Duodenal mucosa (tissue), 2 donors: ENCODE measurements around the gene TNFRSF12A.
"Not testable (repeated sequence)": the region's sequence is repeated elsewhere in the genome, so short reads cannot be mapped to it uniquely, and the experiment has no call there.

Source experiments
- H3K27ac ChIP-seq: one replicate; pipeline ENCODE4 v1.7.0; 2013; ENCODE audit warnings: low read depth, low read length
- H3K27me3 ChIP-seq, 2 donors: one replicate each; pipeline ENCODE4 v1.7.0; 2013; ENCODE audit warnings: low read length in 2 of 2, control low read depth in 1 of 2; ENCODE audit not compliant: insufficient read depth in 2 of 2, control insufficient read depth in 1 of 2
- H3K36me3 ChIP-seq, 2 donors: one replicate each; pipeline ENCODE4 v1.7.0; 2013; ENCODE audit warnings: low read length in 2 of 2, control low read depth in 1 of 2; ENCODE audit not compliant: insufficient read depth in 2 of 2, control insufficient read depth in 1 of 2
- H3K4me1 ChIP-seq, 2 donors: one replicate each; pipeline ENCODE4 v1.7.0; 2013; ENCODE audit warnings: low read length in 2 of 2, control low read depth in 1 of 2; ENCODE audit not compliant: insufficient read depth in 2 of 2, control insufficient read depth in 1 of 2
- H3K4me3 ChIP-seq, 2 donors: one replicate each; pipeline ENCODE4 v1.7.0; 2013; ENCODE audit warnings: low read length in 2 of 2, low read depth in 1 of 2
- H3K9ac ChIP-seq, 2 donors: one replicate each; pipeline ENCODE4 v1.7.0; 2013; ENCODE audit warnings: low read length in 2 of 2, low read depth in 1 of 2
- H3K9me3 ChIP-seq, 2 donors: one replicate each; pipeline ENCODE4 v1.7.0; 2013; ENCODE audit warnings: low read length in 2 of 2, control low read depth in 1 of 2; ENCODE audit not compliant: control insufficient read depth in 1 of 2

TNFRSF12A gene

GRCh38 chr16:3047387-3047720 is 27.2 kb downstream of the TNFRSF12A start:
- Histone ChIP-seq H3K9ac (no peak overlapping the region), H3K36me3 (no peaks in the 10 kb centered on the region), H3K27ac (no peak overlapping the region), H3K4me1 (peaks cover 0 to 3% of the 10 kb centered on the region in 2 donors), H3K4me3 (no peak overlapping the region), H3K27me3 (peaks cover 38 to 44% of the 10 kb centered on the region in 2 donors), H3K9me3 (no peaks in the 10 kb centered on the region)

DNA sequence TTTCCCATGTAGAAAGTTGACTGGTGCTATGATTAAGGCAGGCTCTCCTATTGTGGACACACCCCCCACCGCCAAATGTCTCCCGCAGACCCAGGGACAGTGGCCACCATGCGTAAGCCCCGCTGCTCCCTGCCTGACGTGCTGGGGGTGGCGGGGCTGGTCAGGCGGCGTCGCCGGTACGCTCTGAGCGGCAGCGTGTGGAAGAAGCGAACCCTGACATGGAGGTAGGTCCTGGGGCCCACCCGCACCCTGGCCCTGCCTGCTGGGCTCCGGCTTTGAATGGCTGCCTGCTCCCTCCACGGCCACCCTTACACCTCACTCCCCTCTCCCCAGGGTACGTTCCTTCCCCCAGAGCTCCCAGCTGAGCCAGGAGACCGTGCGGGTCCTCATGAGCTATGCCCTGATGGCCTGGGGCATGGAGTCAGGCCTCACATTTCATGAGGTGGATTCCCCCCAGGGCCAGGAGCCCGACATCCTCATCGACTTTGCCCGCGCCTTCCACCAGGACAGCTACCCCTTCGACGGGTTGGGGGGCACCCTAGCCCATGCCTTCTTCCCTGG is 29.8 kb downstream of the TNFRSF12A start:
- Histone ChIP-seq H3K27ac (no peak overlapping the region), H3K4me1 (peaks cover 0 to 14% of the 10 kb centered on the region in 2 donors), H3K4me3 (no peak overlapping the region), H3K9me3 (no peaks in the 10 kb centered on the region), H3K27me3 (peaks cover 30 to 35% of the 10 kb centered on the region in 2 donors), H3K9ac (no peak overlapping the region), H3K36me3 (peaks cover 0 to 5% of the 10 kb centered on the region in 2 donors)

DNA sequence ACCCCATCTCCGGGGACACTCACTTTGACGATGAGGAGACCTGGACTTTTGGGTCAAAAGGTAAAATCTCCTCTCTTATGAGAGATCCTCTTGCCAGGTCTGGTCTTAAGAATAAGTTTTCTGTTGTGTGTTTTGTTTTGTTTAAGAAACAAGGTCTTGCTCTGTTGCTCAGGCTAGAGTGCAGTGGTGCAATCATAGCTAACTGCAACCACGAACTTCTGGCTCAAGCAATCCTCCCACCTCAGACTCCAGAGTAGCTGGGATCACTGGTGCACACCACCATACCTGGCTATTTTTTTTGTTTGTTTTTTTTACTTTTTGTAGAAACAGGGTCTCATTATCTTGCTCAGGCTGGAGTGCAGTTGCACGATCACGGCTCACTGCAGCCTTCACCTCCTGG is 30.3 kb downstream of the TNFRSF12A start:
- H3K27ac ChIP-seq, result no peak overlapping the region
- no peaks in the 10 kb centered on the region for H3K9me3 ChIP-seq
- H3K27me3 ChIP-seq, result peaks cover 30 to 35% of the 10 kb centered on the region in 2 donors
- H3K4me3 ChIP-seq, result no peak overlapping the region
- peaks cover 0 to 5% of the 10 kb centered on the region in 2 donors for H3K36me3 ChIP-seq
- H3K9ac ChIP-seq, result no peak overlapping the region
- H3K4me1 ChIP-seq, result peaks cover 0 to 16% of the 10 kb centered on the region in 2 donors

GRCh38 chr16:3051009-3051408 is 30.8 kb downstream of the TNFRSF12A start:
- Histone ChIP-seq H3K4me1 (peaks cover 0 to 13% of the 10 kb centered on the region in 2 donors), H3K4me3 (no peak overlapping the region), H3K27ac (no peak overlapping the region), H3K36me3 (peaks cover 0 to 5% of the 10 kb centered on the region in 2 donors), H3K9ac (no peak overlapping the region), H3K9me3 (no peaks in the 10 kb centered on the region), H3K27me3 (peaks cover 30% of the 10 kb centered on the region in 2 donors)

DNA sequence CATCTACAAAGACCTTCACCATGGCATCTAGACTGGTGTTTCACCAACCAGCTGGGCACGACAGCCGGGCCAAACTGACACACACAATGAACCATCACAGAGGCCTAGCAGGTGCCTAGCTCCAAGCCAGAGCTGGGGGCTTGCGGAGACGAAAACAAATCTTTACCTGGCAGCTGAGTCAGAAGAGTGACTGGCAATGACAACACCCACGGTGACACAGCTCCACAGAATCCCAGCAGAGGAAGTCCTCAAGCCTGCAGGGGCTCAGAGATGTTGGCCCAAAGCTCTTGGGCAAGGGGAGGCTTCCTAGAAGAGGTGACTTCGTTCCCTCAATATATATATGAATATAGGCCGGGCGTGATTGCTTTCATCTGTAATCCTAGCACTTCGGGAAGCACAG is 31.3 kb downstream of the TNFRSF12A start:
- Histone ChIP-seq H3K36me3 (peaks cover 0 to 5% of the 10 kb centered on the region in 2 donors), H3K4me1 (peaks cover 0 to 13% of the 10 kb centered on the region in 2 donors), H3K27ac (no peak overlapping the region), H3K4me3 (no peak overlapping the region), H3K9me3 (no peaks in the 10 kb centered on the region), H3K9ac (no peak overlapping the region), H3K27me3 (peaks cover 27 to 30% of the 10 kb centered on the region in 2 donors)

DNA sequence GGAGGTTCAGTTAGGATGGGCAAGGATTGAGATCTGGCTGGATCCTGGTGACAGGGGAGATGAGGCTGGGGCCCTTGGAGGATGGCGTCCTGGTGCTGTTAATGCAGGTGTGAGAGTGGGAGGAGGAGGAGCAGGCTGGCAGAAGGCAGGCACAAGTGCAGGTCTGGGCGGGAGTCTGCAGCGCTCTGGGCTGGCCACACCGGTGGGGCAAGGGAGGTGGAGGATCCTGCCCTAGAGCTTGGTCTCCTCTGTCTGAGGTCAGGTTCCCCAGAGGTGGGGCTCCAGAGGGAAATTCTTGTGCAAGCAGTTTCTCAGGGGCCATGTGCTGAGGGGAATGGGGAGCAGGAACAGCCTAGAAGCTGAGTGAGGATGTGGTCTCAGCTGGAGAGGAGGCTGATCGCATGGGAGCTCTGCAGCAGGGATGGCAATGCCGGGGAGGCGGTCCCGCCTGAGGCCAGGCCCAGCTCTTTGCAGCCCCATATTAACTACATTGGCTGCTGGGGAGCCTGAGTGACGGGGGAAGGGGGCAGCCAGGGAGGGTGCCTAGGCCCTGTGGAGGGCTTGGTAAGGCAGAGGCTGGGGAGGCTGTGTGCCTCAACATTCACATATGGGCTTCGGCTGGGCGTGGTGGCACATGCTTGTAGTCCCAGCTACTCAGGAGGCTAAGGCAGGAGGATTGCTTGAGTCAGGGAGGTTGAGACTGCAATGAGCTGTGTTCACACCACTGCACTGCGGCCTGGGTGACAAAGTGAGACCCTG is 32.6 kb downstream of the TNFRSF12A start:
- H3K9ac ChIP-seq, H3K36me3 ChIP-seq, H3K4me3 ChIP-seq, H3K27ac ChIP-seq, H3K9me3 ChIP-seq: not testable (repeated sequence)
- H3K27me3 ChIP-seq, result peaks cover 21 to 23% of the 10 kb centered on the region in 2 donors
- H3K4me1 ChIP-seq, result peaks cover 0 to 13% of the 10 kb centered on the region in 2 donors

DNA sequence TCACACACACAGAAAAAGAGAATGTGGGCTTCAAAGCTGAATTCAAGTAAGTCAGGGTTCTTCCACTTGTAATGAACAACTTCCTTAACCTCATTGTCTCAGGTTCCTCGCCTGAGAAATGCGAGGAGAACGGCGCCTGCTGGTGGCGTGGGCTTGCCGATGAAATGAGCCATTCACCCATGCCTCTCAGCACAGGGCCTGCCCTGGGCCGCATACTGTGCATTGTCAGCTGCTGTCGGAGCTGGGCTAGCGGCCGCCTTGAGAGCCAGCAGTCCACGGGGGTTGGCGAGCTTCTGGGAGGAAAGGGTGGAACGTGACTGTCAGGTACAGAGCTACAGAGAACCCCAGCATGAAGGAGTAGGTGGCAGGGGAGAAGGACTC is 33.2 kb downstream of the TNFRSF12A start:
- H3K9ac ChIP-seq, H3K4me3 ChIP-seq, H3K36me3 ChIP-seq, H3K27ac ChIP-seq, H3K9me3 ChIP-seq: not testable (repeated sequence)
- Histone ChIP-seq H3K27me3 (peaks cover 17% of the 10 kb centered on the region in 2 donors), H3K4me1 (peaks cover 0 to 17% of the 10 kb centered on the region in 2 donors)

DNA sequence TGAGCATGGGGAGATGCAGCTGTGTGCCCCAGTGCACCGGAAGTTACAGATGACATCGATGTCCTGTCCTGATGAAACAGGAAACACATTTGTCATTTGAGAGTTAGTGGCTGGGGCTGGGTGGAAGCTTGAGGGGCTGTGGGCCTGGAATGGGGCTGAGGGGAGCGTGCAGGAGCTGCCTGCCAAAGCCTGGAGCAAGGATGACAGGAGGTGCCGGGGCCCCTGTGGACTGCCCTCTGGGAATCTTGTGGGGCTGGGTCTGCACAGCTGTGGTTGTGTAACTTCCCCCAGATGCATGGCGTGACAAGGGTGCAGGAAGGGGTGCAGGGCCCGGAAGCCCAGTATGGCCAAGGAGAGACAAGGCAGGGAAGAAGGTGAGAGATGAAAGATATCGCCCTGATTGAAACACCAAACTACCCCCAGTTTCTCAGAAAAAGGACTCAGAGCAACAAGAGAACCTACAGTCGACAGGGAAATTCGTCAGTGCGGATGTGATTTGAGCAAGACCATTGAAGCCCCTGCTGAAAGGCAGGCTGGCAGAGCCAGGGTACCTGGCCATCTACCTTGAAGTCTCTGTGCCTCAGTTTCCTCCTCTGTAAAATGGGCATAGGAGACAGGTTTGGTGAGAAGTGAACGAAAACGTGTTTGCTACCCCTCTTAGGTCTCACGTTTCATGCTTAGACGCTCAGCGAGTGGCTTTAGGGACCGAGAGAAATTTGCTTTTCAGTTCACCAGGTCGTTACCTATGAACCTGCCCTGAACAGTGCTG is 35.0 kb downstream of the TNFRSF12A start:
- H3K36me3 ChIP-seq, result peaks cover 0 to 5% of the 10 kb centered on the region in 2 donors
- H3K9me3 ChIP-seq, result no peaks in the 10 kb centered on the region
- no peak overlapping the region for H3K4me3 ChIP-seq
- no peak overlapping the region for H3K9ac ChIP-seq
- peaks cover 0 to under 1% of the 10 kb centered on the region in 2 donors for H3K27me3 ChIP-seq
- H3K27ac ChIP-seq, result no peak overlapping the region
- H3K4me1 ChIP-seq, result peaks cover 8 to 25% of the 10 kb centered on the region in 2 donors

GRCh38 chr16:3055734-3056115 is 35.6 kb downstream of the TNFRSF12A start:
- not testable (repeated sequence) for H3K4me3 ChIP-seq, H3K27ac ChIP-seq, H3K9ac ChIP-seq

More at GRCh38 chr16:3055734-3056115, 35.6 kb downstream of the TNFRSF12A start:
- H3K9me3 ChIP-seq, H3K36me3 ChIP-seq, H3K27me3 ChIP-seq: not testable (repeated sequence)
- peaks cover 13 to 25% of the 10 kb centered on the region in 2 donors for H3K4me1 ChIP-seq
